HG03575 (cell line): ENCODE data around the gene TUBGCP5.
"Not testable (repeated sequence)": the region's sequence is repeated elsewhere in the genome, so short reads cannot be mapped to it uniquely, and the experiment has no call there.

Experiments used
- ATAC-seq: cut with Tn5 transposase; IDR thresholded peaks from one replicate; pipeline ENCODE4 v1.9.1; 2021; ENCODE audit not compliant: unreplicated experiment, insufficient number of reproducible peaks, low FRiP score; ENCODE audit errors: extremely low read depth

Gene TUBGCP5

DNA sequence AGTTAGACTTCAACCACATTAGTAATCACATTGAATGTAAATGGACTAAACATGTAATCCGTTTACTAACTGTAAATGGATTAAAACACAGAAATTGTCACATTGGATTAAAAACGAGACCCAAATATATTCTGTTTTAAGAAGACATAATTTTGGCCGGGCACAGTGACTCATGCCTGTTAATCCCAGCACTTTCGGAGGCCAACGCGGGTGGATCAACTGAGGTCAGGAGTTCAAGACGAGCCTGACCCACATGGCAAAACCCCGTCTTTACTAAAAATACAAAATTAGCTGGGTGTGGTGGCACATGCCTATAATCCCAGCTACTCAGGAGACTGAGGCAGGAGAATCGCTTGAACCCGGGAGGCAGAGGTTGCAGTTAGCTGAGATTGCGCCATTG, 57.4 kb downstream of the TUBGCP5 start:
- not testable (repeated sequence) for ATAC-seq

DNA sequence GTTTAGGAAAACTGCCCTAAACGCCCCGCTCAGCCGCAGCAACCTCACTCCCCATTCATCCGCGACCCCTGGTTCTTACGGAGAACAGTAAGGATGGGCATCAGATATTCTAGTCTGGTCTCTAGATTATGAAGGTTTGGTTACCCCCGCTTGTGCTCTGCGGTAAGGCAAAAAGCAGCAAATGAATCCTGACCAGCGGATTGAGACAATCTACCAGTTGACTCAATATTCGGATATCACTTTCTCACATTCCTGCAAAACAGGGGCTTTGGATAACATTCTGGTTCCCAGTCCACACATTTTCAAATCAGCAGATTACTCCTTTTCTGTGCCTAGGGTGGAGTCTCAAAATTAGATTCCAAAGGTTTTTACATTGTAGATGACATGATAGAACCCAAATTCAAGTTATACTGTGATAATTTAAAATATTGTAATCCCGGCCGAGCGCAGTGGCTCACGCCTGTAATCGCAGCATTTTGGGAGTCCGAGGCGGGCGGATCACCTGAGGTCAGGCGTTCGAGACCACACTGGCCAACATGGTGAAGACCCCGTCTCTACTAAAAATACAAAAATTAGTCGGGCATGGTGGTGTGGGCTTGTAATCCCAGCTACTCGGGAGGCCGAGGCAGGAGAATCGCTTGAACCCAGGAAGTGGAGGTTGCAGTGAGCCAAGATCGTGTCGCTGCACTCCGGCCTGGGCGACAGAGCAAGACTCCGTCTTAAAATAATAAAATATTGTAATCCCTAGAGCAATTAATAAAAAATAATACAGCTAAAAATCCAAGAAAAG, 58.1 kb downstream of the TUBGCP5 start:
- no peak for ATAC-seq

DNA sequence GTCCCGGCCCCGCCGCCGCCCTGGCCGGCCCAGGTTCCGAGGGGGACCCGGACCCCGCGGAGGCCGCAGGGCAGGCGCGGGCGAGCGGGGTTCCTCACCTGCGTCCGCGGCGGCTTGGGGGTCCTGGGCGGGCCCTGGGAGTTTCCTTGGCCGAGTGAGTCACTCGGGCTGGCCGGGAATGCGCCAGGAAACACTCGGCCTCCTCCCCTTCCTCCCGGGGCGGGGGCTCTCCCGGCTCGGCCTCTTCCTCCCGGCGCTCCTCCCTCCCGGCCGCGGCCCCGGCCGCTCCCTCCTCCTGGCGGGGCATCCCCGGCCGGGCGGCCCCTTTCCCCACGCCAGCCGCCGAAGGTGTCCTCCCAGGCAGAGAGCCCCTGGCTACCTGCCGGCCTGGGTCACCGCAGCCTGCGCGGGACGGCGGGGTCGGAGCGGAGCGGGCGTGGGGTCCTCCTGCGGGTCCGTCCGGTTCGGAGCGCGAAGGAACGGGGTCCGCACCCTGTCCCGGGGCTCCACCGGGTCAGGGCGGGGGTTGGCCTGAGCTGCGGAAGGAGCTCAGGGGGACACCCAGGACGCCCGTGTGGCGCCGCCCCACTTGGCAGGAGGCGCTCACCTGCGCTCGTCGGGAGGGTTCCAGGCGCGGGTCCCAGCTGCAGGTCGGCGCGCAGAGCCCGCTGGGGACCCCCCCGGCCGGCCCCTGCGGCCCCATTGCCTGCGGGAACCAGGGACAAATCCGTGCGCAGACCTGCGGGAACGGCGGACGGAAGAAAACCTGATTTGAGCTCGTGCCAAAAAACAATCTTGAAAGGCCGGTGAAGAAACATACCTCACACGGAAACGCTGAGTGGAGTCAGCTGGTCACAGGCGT, 58.9 kb downstream of the TUBGCP5 start, which contains the start of gene CYFIP1:
Gene CYFIP1, minus strand, starts transcription at position 180 of the 862 bp plus-strand sequence. CDS start 33,083 bp downstream, outside the sequence.
- no peak for ATAC-seq

DNA sequence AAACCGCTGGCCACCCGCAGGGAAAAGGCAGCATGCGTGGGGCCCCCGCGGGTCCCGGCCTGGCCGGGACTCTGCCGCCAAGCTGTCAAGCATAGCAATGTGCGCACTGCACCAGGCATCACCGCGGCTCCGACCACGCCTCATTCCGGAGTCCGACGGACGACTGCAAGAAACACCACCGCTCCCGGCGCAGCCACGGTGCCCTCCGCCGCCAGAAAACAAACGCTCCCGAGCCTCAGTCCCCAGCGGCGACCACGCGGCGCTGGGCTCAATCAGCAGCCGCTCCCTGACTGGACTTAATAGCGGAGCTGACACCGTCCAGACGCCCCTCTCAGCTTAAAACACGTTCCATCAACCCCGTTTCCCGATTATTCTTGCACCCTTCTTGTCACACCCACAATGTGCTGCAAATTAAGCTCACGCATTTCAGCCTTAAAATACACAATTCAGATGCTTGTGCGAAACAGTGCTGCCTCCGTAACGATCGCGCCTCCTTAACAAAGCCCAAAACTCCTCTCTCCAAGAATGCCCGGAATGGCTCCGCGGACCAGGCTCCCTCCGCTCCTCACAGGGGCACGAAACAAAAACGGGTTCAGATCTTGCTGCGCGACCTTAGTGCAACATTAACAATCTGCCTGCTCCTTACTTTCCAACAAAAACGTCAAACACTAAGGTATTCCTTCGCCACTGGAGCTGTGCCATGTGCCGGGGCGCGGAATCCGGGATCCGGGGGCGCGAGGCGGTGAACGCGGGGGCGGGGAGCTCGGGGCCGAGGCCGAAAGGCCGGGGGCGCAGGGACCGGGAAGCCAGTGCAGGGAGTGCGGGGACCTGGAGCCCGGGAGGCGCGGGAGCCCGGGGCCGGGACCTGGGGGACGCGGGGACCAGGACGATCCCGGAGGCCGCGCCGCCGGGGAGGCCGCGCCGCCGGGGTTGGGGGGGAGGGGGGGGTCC, 59.9 kb downstream of the TUBGCP5 start:
- no peak for ATAC-seq

DNA sequence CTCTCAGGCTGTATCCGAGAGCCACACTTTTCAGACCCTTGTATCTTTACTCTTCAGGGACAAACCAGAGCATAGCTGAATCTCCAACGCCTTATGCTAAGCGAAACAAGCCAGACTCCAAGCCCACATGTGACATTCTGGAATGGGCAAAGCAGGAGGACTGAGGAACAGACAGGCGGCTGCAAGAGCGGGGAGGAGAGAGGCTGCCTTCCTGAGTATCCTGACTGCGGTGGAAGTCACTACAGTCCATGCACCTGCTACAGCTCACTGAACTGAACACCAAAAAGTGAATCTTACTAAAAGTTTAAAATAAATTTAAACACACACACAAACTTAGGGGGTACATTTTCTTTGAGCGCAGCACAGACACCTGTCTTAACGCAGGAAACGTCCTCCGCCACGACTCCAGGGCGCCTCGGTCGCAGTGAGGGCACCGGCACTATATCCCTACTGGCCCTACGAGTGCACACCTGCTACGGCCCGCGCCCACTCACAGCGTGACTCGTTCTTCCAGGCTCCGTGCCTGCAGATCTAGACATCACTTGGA, 60.6 kb downstream of the TUBGCP5 start:
- ATAC-seq = no peak

DNA sequence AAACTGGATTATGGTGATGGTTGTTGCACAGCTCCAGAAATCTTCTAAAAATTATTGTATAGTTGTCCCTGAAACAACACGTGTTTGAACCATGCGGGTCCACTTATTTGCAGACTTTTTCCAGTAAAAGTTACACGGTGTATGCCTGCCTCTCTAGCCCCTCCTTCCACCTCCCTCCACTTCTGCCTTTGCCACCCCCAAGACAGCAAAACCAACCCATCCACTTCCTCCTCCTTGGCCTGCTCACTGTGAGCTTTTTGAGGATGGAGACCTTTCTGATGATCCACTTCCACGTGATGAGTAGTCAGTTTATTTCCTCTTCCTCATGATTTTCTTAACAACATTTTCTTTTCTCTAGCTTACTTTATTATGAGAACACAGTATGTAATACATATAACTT, 64.6 kb downstream of the TUBGCP5 start:
- ATAC-seq = no peak

DNA sequence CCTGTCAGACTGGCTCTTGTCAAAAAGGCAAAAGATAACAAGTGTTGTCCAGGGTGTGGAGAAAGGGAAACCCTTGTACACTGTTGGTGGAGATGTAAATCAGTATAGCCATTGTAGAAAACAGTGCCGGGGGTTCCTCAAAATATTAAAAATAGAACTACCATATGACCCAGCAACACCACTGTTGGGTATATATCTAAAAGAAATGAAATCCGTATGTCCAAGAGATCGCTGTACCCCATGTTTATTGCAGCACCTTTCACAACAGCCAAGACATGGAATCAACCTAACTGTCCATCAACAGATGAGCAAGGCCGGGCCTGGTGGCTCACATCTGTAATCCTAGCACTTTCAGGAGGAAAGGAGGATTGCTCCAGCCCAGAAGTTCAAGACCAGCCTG, 65.4 kb downstream of the TUBGCP5 start:
- ATAC-seq = no peak

DNA sequence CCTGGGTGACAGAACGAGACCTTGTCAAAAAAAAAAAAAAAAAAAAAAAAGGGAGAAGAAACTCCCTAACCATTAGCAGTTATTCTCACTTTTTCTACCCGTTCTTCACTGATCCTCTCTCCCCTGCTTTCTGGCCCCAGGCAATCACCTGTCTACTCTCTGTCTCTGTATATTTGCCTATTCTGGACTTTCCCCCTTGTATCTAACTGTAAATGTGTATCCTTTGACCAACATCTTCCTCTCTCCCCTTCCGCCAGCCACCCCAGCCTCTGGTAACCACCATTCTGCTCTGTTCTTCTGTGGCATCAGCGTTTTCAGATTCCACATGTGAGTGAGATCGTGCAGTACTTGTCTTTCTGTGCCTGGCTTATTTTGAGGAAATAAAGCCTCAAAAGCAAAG, 66.1 kb downstream of the TUBGCP5 start:
- peak; percentile 81 for ATAC-seq

DNA sequence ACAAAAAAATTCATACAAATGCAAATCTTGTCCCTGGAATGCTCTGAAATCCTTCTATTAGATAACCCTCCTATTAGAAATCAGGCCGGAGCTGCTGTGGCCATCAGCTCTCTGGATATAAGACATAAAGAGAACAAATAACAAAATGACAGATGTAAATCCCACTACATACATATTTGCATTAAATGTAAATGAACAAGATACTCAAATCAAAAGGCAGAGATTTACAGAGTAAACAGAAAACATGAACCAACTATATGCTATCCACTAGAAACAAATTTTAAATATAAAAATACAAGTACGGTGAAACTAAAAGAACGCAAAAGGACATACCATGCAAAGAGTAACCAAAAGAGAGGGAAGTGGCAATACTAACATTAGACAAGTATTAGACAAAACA, 69.9 kb downstream of the TUBGCP5 start:
- no peak for ATAC-seq

DNA sequence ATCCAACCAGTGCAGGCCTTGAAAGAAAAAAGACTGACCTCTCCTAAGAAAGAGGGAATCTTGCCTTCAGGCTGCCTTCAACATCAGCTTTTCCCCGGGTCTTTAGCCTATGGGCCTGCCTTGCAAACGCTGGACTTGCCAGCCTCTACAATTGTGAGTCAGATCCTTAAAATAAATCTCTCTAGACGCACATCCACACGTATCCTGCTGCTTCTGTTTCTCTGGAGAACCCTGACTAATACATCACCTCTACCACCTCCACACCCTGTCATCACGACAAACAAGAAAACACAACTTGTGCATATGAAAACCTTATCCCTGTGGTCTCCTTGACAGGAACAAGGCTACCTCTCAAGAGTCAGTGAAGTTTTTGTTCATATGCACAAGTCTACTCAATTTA, 71.0 kb downstream of the TUBGCP5 start:
- ATAC-seq = no peak

DNA sequence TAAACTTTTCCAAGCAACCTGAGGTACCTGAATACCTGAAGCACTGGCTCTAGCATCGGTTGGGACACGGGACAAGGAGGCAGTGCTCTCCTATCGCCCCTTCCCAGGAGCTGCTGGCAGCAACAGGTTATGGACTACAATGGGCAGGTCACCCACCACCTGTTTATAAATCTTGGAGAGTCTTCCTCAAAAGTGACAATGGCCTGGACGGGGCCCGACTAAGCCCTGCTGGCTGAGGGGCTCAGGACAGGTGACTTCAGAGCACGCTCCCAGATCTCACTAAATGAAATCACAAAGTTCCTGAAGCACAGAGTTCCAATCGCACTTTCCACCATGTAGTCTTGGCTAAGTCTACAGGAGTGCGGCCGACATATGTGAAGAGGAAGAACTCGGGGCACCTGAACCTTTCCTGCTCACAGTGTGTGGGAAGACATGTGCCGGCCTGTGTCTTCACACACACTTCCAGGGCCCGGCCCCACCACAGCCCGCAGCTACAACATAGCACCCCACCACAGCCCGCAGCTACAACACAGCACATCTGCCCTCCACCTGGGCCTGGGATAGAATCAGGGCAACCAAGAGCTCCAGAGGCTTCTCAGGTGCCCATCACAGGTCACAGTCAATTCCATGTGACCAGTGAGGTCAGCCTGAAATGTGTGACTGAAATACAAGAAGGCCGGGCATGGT, 72.1 kb downstream of the TUBGCP5 start:
- ATAC-seq = no peak

DNA sequence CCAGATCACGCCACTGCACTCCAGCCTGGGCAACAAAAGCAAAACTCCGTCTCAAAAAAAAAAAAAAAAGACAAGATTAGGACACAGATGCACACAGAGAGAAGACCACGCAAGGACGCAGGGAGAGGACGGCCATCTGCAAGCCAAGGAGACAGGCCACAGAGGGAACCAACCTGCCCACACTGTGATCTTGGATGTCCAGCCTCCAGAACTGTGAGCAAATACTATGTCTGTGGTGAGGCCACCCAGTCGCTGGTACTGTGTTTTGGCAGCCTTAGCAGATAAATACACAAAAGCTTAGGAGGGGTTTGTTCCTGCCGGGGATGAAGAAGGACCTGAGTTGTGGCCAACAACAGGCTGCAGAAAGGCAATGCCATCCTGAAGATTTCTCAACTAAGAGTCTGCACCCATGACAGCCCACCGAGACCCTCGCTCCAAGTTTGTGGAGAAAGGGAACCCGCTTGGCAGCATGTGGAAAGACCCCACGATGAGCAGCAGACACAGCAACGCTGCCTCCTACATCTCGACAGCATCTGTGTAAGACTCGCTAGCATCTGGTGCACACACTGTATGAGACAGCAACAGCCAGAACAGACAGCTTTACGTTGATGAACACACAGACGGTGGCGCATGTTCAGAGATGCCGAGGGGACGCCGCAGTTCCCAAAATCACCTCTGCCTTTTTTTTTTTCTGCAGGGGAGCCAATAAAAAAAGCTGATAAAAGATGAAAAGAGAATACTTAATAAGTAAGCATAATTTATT, 72.9 kb downstream of the TUBGCP5 start:
- ATAC-seq = no peak

DNA sequence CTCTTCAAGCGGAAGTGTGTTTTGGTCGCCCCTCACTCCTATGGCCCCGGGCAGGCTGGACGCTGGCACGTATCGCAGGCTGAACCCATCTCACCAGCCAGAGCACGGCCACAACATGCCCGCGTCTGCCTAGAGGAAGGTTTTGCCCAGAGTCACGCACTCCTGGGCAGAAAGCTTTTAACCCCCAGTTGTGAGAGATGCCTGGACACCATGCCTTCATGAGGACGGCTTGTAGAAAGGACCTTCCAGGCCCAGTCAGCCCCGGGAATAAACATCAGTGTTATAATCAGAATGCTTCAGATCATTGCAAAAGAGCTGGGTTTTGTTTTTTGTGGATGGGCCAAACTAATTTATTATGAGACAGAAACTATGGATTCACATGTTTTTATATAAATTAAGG, 75.7 kb downstream of the TUBGCP5 start:
- ATAC-seq = no peak

DNA sequence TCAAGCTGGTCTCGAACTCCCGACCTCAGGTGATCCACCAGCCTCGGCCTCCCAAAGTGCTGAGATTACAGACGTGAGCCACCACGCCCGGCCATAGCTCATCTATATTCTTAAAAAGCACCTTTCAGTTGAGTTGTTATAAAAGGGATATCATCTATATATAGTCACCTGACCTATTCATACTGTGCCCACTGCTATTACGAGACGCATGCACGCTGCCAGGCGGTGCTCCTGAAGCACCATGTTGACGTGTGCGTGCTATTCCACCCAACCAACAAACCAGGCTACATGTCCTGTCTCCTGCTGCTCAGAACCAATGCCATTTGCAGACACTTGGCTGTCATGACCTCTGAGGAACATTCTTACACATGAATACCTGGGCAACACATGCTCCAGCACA, 76.8 kb downstream of the TUBGCP5 start:
- ATAC-seq = no peak

DNA sequence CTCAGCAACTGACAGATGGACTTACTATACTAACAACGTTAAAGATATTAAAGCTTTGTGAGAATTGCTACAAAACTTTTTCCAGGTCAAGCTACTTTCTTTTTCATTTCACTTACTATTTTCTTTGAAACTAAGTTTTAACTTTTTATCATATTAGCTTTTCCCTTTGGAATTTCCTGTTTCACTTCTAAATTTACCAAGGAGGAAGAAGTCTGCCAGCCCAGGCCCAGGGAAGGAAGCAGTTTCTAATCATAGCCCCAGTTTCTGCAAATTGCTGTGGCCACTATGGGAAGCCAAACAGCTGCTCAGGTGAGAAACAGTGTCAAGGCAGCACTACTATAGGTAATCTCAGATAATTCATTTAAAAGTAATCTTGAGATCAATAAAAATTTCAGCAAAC, 77.6 kb downstream of the TUBGCP5 start:
- no peak for ATAC-seq

DNA sequence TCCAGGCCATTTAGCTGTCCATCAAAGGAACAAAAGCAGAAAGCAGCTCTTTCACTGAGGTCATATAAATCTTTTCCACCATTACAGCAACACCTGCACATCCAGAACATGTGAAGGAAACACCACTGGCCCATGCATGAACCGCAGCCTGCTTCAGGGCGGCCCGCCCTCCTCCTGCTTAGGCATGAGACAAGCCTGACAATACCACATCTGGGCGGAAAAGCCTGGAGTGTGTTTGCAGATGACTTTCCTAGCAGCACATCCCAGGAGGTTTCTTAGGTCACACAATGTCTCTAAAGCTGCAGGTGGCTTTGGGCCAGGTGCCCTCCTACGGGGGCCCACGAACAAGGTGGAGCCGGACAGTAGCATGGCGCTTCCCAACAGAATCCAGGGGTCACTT, 78.8 kb downstream of the TUBGCP5 start:
- no peak for ATAC-seq

DNA sequence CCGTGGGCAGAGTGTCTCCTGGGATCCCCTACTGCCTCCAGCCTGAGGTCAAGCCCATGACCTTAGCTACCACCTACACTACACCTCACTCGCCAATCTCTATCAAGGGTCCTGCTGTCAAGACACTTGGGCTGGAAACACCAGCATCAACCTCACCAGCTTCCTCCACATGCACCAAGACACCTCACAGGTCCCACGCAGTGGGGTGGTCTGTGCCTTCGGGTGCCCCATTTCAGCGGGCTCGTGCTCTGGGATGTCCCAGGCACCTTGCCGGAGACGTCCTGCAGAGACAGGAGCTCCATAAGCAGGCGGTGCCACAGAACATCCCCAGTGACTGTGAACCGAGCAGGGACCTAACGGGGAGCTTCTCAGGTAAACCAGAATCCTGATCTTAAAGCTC, 79.2 kb downstream of the TUBGCP5 start:
- no peak for ATAC-seq
